ENCODE measurements around the gene CLDND2. TPM values are rescaled to one million over a fixed set of nuclear protein-coding genes. Genes with fewer than 3 reads are reported as not detected.

The CLDND2 gene
- polyA plus RNA-seq, 1 experiment, result 0.12 TPM

DNA sequence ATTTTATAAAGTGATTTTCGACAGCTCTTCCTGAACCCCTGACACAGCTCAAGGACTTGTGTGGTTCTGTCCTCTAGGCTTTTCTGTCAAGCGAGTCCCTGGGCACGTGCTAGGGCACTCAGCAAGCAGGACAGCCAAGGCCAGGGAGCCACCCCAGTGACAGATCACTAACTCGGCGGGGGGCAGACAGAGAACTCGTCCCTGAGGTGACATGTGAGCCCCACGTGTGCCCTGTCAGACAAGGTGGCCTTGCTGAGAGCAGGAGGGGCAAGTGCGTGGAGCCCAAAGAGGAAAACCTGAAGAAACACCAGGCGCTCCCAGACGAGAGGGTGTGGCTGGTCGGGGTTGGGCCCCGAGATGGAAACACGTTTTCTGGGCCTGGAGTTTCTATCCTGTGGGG, 7.6 kb downstream of the CLDND2 start:
- no peak overlapping the region for H3K4me3 ChIP-seq (ENCODE audit: low read depth, low read length)
- no peak for DNase-seq (ENCODE audit: low read depth)
- H3K27me3 ChIP-seq (ENCODE audit: control insufficient read depth, insufficient read depth, low read length), result no peaks in the 10 kb centered on the region
- POLR2A ChIA-PET, result no interaction called here
- H3K36me3 ChIP-seq (ENCODE audit: control insufficient read depth, insufficient read depth, low read length), result no peaks in the 10 kb centered on the region
- CTCF ChIA-PET, result interaction anchor here (0.6 kb wide), 1 partner anchor 31 kb away, joined by 3 read pairs; no protein-coding TSS in a partner anchor
- no peak for TF ChIP-seq CTCF (IDR thresholded peaks at IDR 0.05; ENCODE audit: insufficient read depth, low read depth, low read length)

- H3K4me3 ChIP-seq (ENCODE audit: low read depth, low read length), result no peak overlapping the region
- ChIA-PET CTCF (interaction anchor here (1.3 to 1.5 kb wide), 4 partner anchors 11 to 21 kb away, joined by 3 to 4 read pairs (median 4); partner anchors contain the start of gene VSIG10L), POLR2A (interaction anchor here (0.7 to 0.8 kb wide), 2 partner anchors 8 to 20 kb away, joined by 4 to 5 read pairs; no protein-coding TSS in a partner anchor)
These were observed 9.5 kb downstream of the CLDND2 start for GRCh38 chr19:51359294-51359693.

DNA sequence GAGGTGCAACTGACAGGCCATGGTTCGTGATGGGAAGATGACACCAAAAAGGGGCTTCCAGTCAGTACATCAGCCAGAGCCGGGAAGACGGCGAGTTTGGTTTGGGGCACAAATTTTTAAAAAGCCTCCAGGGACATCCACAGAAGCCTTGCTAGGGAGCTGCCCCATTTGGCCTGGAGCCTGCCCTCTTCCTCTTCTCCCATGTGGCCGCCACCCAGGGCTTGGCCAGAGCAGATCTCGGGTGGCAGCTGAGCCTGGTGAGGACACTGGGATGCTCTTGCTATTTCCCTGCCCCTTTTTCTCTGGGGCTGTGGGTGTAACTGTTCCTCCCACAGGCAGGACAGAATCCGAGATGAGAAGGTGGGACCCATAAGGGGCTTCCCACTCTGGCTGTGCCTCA, 10.9 kb downstream of the CLDND2 start:
- Histone ChIP-seq H3K27me3 (ENCODE audit: control insufficient read depth, insufficient read depth, low read length) (no peaks in the 10 kb centered on the region), H3K36me3 (ENCODE audit: control insufficient read depth, insufficient read depth, low read length) (peaks cover 2% of the 10 kb centered on the region), H3K4me3 (ENCODE audit: low read depth, low read length) (no peak overlapping the region)
- CTCF ChIA-PET, result interaction anchor here (1.5 kb wide), 1 partner anchor 10 kb away, joined by 4 read pairs; no protein-coding TSS in a partner anchor
- no peak for DNase-seq (ENCODE audit: low read depth)
- no peak for TF ChIP-seq CTCF (IDR thresholded peaks at IDR 0.05; ENCODE audit: insufficient read depth, low read depth, low read length)
- POLR2A ChIA-PET, result no interaction called here

More at GRCh38 chr19:51359294-51359693, 9.5 kb downstream of the CLDND2 start:
- DNase-seq (ENCODE audit: low read depth), result peak; percentile 46
- H3K36me3 ChIP-seq (ENCODE audit: control insufficient read depth, insufficient read depth, low read length), result peaks cover under 1% of the 10 kb centered on the region
- no peak for TF ChIP-seq CTCF (IDR thresholded peaks at IDR 0.05; ENCODE audit: insufficient read depth, low read depth, low read length)
- H3K27me3 ChIP-seq (ENCODE audit: control insufficient read depth, insufficient read depth, low read length), result no peaks in the 10 kb centered on the region

DNA sequence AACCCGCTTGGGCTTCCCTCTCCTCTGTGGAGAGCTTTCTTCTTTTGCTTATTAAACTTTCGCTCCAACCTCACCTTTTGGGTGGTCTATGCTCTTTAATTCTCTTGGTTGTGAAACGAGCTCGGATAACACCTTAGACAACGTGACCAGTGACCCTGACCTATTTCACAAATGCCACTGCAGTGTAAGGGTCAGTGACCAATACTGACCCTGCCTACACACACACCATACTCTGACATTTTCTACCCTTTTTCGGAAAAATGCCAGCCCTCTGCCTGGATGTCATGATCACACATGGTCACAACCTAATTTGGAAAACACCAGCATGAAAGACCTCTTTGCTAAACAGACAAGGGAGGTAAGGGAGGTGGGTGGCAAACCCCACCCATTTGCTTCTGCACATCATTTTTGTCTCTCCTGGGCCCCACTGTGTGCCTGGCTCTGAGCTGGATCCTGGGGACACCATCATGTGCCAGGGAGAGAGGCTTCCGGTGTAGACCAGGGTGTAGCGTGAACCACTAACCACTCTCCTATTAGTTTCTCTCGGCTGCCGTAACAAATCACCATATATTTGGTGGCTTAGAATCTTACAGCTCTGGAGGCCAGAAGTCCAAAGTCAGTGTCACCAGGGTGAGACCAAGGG, 12.5 kb downstream of the CLDND2 start:
- Histone ChIP-seq H3K4me3 (ENCODE audit: low read depth, low read length) (no peak overlapping the region), H3K36me3 (ENCODE audit: control insufficient read depth, insufficient read depth, low read length) (peaks cover 4% of the 10 kb centered on the region), H3K27me3 (ENCODE audit: control insufficient read depth, insufficient read depth, low read length) (no peaks in the 10 kb centered on the region)
- DNase-seq (ENCODE audit: low read depth), result no peak
- CTCF ChIA-PET, result no interaction called here
- TF ChIP-seq CTCF (IDR thresholded peaks at IDR 0.05; ENCODE audit: insufficient read depth, low read depth, low read length), result no peak
- POLR2A ChIA-PET, result no interaction called here

- TF ChIP-seq CTCF (IDR thresholded peaks at IDR 0.05; ENCODE audit: insufficient read depth, low read depth, low read length), result no peak
- CTCF ChIA-PET, result no interaction called here
- no peak for DNase-seq (ENCODE audit: low read depth)
These were observed 14.1 kb downstream of the CLDND2 start for GRCh38 chr19:51354742-51355148.

More at GRCh38 chr19:51354742-51355148, 14.1 kb downstream of the CLDND2 start:
- H3K27me3 ChIP-seq (ENCODE audit: control insufficient read depth, insufficient read depth, low read length), result no peaks in the 10 kb centered on the region
- H3K36me3 ChIP-seq (ENCODE audit: control insufficient read depth, insufficient read depth, low read length), result peaks cover 4% of the 10 kb centered on the region
- POLR2A ChIA-PET, result no interaction called here
- H3K4me3 ChIP-seq (ENCODE audit: low read depth, low read length), result no peak overlapping the region
